GM23338 (cell line): ENCODE data around the gene ARHGAP4. TPM values are rescaled to one million over a fixed set of nuclear protein-coding genes. Genes with fewer than 3 reads are reported as not detected.

Source experiments
- ATAC-seq: fragments of 200-7000 bp; cut with Tn5 transposase; 3 replicates; pipeline ENCODE4 v1.9.1; 2020
- DNase-seq: peaks from one replicate; pipeline ENCODE4 v3.0.0-alpha.2; 2015; ENCODE audit warnings: low spot score
- H2AFZ ChIP-seq: fragments of 200-600 bp; sonication (generic); 2 replicates; pipeline ENCODE4 v1.8.0; 2016; ENCODE audit warnings: antibody characterized with exemption, mild to moderate bottlenecking, moderate library complexity
- H3F3A ChIP-seq: fragments of 200-600 bp; sonication (generic); replicated peaks from 2 replicates; pipeline ENCODE4 v1.8.0; 2017; ENCODE audit warnings: antibody characterized with exemption, mixed run types, low read depth
- H3K27ac ChIP-seq: fragments of 200-600 bp; sonication (generic); 2 replicates; pipeline ENCODE4 v1.6.1; 2016; ENCODE audit warnings: low read depth
- H3K27me3 ChIP-seq: fragments of 200-600 bp; sonication (generic); 2 replicates; pipeline ENCODE4 v1.8.0; 2016; ENCODE audit warnings: mild to moderate bottlenecking, mixed run types, moderate library complexity; ENCODE audit not compliant: insufficient read depth
- H3K36me3 ChIP-seq: fragments of 200-600 bp; sonication (generic); 2 replicates; pipeline ENCODE4 v1.8.0; 2016; ENCODE audit warnings: mild to moderate bottlenecking; ENCODE audit not compliant: insufficient read depth
- H3K4me1 ChIP-seq: fragments of 200-600 bp; sonication (generic); 2 replicates; pipeline ENCODE4 v1.8.0; 2016; ENCODE audit warnings: mild to moderate bottlenecking, moderate library complexity; ENCODE audit not compliant: insufficient read depth
- H3K4me2 ChIP-seq: fragments of 200-600 bp; sonication (generic); 2 replicates; pipeline ENCODE4 v1.7.1; 2017; ENCODE audit warnings: mixed run types
- H3K4me3 ChIP-seq: fragments of 200-600 bp; sonication (generic); 2 replicates; pipeline ENCODE4 v1.6.1; 2016; ENCODE audit warnings: mixed run types
- H3K79me2 ChIP-seq: fragments of 200-600 bp; sonication (generic); replicated peaks from 2 replicates; pipeline ENCODE4 v1.8.0; 2017; ENCODE audit warnings: mild to moderate bottlenecking; ENCODE audit not compliant: insufficient read depth
- H3K9me2 ChIP-seq: fragments of 200-600 bp; sonication (generic); 2 replicates; pipeline ENCODE4 v1.8.0; 2017; ENCODE audit not compliant: insufficient read depth
- H4K20me1 ChIP-seq: fragments of 200-600 bp; sonication (generic); replicated peaks from 2 replicates; pipeline ENCODE4 v1.8.0; 2017; ENCODE audit warnings: mild to moderate bottlenecking; ENCODE audit not compliant: insufficient read depth
- H3K27ac Mint-ChIP-seq: 2 replicates; pipeline ENCODE4 v1.8.0; 2020; ENCODE audit warnings: inconsistent platforms, mild to moderate bottlenecking, moderate library complexity, mixed read lengths
- H3K27me3 Mint-ChIP-seq: 3 replicates; pipeline ENCODE4 v1.8.0; 2022; ENCODE audit warnings: low read depth, mild to moderate bottlenecking, moderate library complexity, mixed read lengths, inconsistent platforms; ENCODE audit not compliant: insufficient read depth, poor library complexity
- H3K36me3 Mint-ChIP-seq: 3 replicates; pipeline ENCODE4 v1.8.0; 2021; ENCODE audit warnings: low read depth, mild to moderate bottlenecking, inconsistent platforms, moderate library complexity, mixed read lengths
- H3K4me1 Mint-ChIP-seq: 3 replicates; pipeline ENCODE4 v1.8.0; 2020; ENCODE audit warnings: mild to moderate bottlenecking, inconsistent platforms, mixed read lengths
- H3K4me3 Mint-ChIP-seq: 3 replicates; pipeline ENCODE4 v1.8.0; 2021; ENCODE audit warnings: moderate library complexity, mild to moderate bottlenecking, inconsistent platforms, mixed read lengths
- H3K9me3 Mint-ChIP-seq: 3 replicates; pipeline ENCODE4 v1.8.0; 2020; ENCODE audit warnings: moderate library complexity, mild to moderate bottlenecking, inconsistent platforms, mixed read lengths
- CREB1 ChIP-seq: fragments of 250-450 bp; sonication (Bioruptor Pico); IDR thresholded peaks from 2 replicates; pipeline ENCODE4 v1.5.0; 2020; ENCODE audit warnings: low read depth, mild to moderate bottlenecking, moderate library complexity
- ETS1 ChIP-seq: IDR thresholded peaks from 2 replicates; pipeline ENCODE4 v1.6.1; 2016; ENCODE audit warnings: antibody characterized with exemption
- EZH2 ChIP-seq: fragments of 200-600 bp; sonication (generic); IDR thresholded peaks from one replicate; pipeline ENCODE4 v1.8.0; 2017; ENCODE audit warnings: antibody characterized with exemption, mild to moderate bottlenecking, low read depth; ENCODE audit not compliant: unreplicated experiment
- EZH2phosphoT487 ChIP-seq: fragments of 200-600 bp; sonication (generic); IDR thresholded peaks from one replicate; pipeline ENCODE4 v1.8.1; 2018; ENCODE audit warnings: antibody characterized with exemption; ENCODE audit not compliant: unreplicated experiment
- JUNB ChIP-seq: IDR thresholded peaks from one replicate; pipeline ENCODE4 v1.6.1; 2016; ENCODE audit warnings: antibody characterized with exemption; ENCODE audit not compliant: unreplicated experiment
- NANOG ChIP-seq: IDR thresholded peaks from 2 replicates; pipeline ENCODE4 v1.6.1; 2016; ENCODE audit warnings: antibody characterized with exemption, borderline replicate concordance
- POLR2AphosphoS5 ChIP-seq: IDR thresholded peaks from 2 replicates; pipeline ENCODE4 v1.6.1; 2016; ENCODE audit warnings: antibody characterized with exemption, low read depth
- STAT1 ChIP-seq: IDR thresholded peaks from one replicate; pipeline ENCODE4 v1.6.1; 2016; ENCODE audit warnings: antibody characterized with exemption; ENCODE audit not compliant: unreplicated experiment
- ZNF114 ChIP-seq: fragments of 250-450 bp; sonication (Bioruptor Pico); IDR thresholded peaks from 2 replicates; pipeline ENCODE4 v1.5.0; 2020; ENCODE audit warnings: mild to moderate bottlenecking, moderate library complexity
- ZNF331 ChIP-seq: fragments of 250-450 bp; sonication (Bioruptor Pico); IDR thresholded peaks from 2 replicates; pipeline ENCODE4 v1.5.0; 2020; ENCODE audit warnings: low read depth, mild to moderate bottlenecking, moderate library complexity
- ZNF462 ChIP-seq: fragments of 250-450 bp; sonication (Bioruptor Pico); IDR thresholded peaks from 2 replicates; pipeline ENCODE4 v1.5.0; 2020; ENCODE audit warnings: mild to moderate bottlenecking, moderate library complexity
- polyA plus RNA-seq: library from polyadenylated mRNA; unstranded; fragments of >200 nt; fragmentation: Nextera tagmentation; extraction: Ambion mirVana; gene quantifications from 2 replicates; pipeline ENCODE4 v1.2.1, GENCODE V29; 2016
- total RNA-seq: library from RNA; depleted of rRNA; stranded (reverse); fragments of >200 nt; shearing (Covaris generic); gene quantifications from 2 replicates; pipeline ENCODE4 v1.2.3, GENCODE V29; 2014
- TF ChIP-seq, protein P1 (sequence below), 2 experiments: fragments of 200-600 bp in 1 of 2; sonication (generic) in 1 of 2; conservative IDR thresholded peaks; 2 replicates each; pipeline versions ENCODE4 v1.5.1 to v1.6.1; 2016 to 2017; ENCODE audit warnings: antibody characterized with exemption in 2 of 2, low read depth in 2 of 2, mild to moderate bottlenecking in 2 of 2, moderate library complexity in 1 of 2
- TF ChIP-seq, protein P2 (sequence below): IDR thresholded peaks from one replicate; pipeline ENCODE4 v1.6.1; 2018; ENCODE audit warnings: antibody characterized with exemption; ENCODE audit not compliant: unreplicated experiment

The ARHGAP4 gene
- total and polyA plus RNA-seq, 2 experiments from 2014 or later, result 21.5 to 59.5 TPM

DNA sequence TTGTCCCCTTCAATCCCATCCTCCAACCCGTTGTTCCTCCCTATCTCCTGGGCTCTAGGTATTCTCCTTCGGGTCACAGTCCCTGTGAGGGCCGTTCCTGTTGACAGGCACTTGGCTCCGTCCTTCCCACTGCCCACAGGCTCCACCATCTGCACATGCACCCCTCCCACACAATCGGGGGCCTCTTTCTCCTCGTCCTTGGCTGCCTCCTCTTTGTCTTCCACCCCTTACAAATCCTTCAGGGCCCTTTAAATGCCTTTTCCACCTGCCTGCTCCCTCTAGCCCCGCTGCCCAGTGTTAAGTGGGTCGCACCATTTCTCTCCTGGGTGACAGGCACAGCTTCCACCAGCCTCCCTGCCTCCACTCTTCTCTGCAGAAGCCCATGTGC lies 24.3 kb downstream of the ARHGAP4 start:
- no peaks in the 10 kb centered on the region for H3K9me2 ChIP-seq
- no peak overlapping the region for H2AFZ ChIP-seq
- Mint-ChIP-seq H3K4me1 (peaks cover 26% of the 10 kb centered on the region), H3K4me3 (no peak overlapping the region), H3K36me3 (no peaks in the 10 kb centered on the region), H3K27me3 (peaks cover 15% of the 10 kb centered on the region), H3K27ac (no peak overlapping the region), H3K9me3 (no peaks in the 10 kb centered on the region; the same call in 2 of the 3 replicates)
- H4K20me1 ChIP-seq, result no peaks in the 10 kb centered on the region
- no peak for ATAC-seq
- DNase-seq, result no peak
- H3K4me2 ChIP-seq, result no peak overlapping the region
- no peaks in the 10 kb centered on the region for H3K36me3 ChIP-seq
- H3F3A ChIP-seq, result no peaks in the 10 kb centered on the region
- no peaks in the 10 kb centered on the region for H3K27me3 ChIP-seq
- no peak overlapping the region for H3K4me3 ChIP-seq
- H3K4me1 ChIP-seq, result peaks cover 5% of the 10 kb centered on the region; the same call in 1 of the 2 replicates
- TF ChIP-seq, protein P1, sequence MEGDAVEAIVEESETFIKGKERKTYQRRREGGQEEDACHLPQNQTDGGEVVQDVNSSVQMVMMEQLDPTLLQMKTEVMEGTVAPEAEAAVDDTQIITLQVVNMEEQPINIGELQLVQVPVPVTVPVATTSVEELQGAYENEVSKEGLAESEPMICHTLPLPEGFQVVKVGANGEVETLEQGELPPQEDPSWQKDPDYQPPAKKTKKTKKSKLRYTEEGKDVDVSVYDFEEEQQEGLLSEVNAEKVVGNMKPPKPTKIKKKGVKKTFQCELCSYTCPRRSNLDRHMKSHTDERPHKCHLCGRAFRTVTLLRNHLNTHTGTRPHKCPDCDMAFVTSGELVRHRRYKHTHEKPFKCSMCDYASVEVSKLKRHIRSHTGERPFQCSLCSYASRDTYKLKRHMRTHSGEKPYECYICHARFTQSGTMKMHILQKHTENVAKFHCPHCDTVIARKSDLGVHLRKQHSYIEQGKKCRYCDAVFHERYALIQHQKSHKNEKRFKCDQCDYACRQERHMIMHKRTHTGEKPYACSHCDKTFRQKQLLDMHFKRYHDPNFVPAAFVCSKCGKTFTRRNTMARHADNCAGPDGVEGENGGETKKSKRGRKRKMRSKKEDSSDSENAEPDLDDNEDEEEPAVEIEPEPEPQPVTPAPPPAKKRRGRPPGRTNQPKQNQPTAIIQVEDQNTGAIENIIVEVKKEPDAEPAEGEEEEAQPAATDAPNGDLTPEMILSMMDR (conservative IDR thresholded peaks at IDR 0.05; ENCODE audit: low read depth in 2 of 2), result no peak
- TF ChIP-seq JUNB (no peak), NANOG (no peak), EZH2phosphoT487 (no peak), ZNF462 (CRISPR knock-in tag) (no peak), POLR2AphosphoS5 (no peak), EZH2 (no peak), ZNF331 (CRISPR knock-in tag) (no peak), STAT1 (no peak), CREB1 (no peak), ZNF114 (no peak), ETS1 (no peak)
- TF ChIP-seq, protein P2, sequence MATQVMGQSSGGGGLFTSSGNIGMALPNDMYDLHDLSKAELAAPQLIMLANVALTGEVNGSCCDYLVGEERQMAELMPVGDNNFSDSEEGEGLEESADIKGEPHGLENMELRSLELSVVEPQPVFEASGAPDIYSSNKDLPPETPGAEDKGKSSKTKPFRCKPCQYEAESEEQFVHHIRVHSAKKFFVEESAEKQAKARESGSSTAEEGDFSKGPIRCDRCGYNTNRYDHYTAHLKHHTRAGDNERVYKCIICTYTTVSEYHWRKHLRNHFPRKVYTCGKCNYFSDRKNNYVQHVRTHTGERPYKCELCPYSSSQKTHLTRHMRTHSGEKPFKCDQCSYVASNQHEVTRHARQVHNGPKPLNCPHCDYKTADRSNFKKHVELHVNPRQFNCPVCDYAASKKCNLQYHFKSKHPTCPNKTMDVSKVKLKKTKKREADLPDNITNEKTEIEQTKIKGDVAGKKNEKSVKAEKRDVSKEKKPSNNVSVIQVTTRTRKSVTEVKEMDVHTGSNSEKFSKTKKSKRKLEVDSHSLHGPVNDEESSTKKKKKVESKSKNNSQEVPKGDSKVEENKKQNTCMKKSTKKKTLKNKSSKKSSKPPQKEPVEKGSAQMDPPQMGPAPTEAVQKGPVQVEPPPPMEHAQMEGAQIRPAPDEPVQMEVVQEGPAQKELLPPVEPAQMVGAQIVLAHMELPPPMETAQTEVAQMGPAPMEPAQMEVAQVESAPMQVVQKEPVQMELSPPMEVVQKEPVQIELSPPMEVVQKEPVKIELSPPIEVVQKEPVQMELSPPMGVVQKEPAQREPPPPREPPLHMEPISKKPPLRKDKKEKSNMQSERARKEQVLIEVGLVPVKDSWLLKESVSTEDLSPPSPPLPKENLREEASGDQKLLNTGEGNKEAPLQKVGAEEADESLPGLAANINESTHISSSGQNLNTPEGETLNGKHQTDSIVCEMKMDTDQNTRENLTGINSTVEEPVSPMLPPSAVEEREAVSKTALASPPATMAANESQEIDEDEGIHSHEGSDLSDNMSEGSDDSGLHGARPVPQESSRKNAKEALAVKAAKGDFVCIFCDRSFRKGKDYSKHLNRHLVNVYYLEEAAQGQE, result no peak
- H3K27ac ChIP-seq, result no peak overlapping the region
- no peaks in the 10 kb centered on the region for H3K79me2 ChIP-seq
